HG03378 (cell line): ENCODE results near the gene WDR82.

Experiments
- ATAC-seq: cut with Tn5 transposase; IDR thresholded peaks from one replicate; pipeline ENCODE4 v1.9.1; 2021; ENCODE audit warnings: mild to moderate bottlenecking, moderate library complexity; ENCODE audit not compliant: unreplicated experiment

WDR82 gene

DNA sequence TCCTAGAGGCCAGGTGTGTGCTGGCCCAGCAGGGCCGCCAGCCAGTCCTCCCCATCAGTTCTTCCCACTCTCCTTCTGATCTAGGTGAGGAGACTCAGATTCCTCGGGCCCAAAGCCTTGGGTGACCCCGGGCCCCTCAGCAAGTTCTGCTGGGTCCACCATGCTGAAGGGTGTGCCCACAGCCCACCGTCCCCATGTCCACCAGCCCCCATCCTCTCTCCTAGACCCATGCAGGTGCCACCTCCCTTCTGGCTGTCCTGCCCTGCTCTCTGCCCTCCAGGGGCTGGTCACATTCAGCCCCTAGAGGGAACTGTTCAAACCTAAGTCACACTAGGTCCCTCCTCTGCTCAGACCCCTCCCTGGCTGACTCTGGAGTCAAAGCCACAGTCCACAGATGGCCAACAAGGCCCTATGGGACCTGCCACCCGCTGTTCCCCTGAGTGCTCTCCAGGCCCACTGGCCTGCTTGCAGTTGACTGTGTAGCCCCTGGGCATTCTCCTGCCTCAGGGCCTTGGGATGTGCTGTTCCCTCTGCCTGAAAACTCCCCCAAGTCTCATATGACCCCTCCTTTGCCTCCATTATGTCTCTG lies 52.1 kb downstream of the WDR82 start:
- no peak for ATAC-seq

DNA sequence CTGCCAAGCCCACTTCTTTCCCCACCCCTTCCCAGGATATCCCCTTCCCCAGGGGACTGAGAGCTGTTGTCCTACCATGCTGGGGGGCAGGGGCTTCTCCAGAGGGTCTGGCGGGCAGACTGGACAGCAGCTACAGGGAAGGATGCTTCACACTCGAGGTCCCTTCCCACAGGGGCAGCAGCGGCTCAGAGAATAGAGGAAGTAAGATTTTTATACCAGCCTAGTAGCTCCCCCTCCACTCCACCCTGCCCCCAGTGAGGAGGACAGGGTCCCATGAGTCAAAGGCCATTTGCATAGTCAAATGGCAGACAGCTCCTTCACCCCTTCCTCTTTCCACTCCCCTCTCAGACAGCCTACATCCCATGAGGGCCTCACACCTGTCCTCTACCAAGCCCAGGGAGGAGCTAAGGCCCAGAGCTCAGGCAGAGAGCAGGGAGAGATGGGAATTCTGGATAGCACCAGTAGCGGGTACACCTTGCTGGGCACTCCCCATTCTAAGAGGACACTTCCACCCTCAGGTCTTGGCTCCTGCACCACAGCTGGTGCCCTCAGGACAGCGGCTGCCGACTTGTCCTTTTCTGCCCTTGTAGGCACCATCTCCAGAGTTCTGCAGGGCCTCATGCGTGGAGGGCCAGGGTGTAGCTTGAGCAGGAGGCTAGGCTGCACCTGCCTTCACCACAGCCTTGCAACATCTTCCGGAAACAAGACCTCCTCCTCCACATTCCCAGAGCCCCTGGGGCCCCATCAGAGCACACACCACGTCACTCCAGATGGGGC lies 52.8 kb downstream of the WDR82 start, which contains the start of gene TLR9:
TSS of gene TLR9 (minus strand) at position 194 of the 777 bp plus-strand sequence. CDS start at position 78, 116 bp downstream.
- peak; percentile 78 for ATAC-seq

DNA sequence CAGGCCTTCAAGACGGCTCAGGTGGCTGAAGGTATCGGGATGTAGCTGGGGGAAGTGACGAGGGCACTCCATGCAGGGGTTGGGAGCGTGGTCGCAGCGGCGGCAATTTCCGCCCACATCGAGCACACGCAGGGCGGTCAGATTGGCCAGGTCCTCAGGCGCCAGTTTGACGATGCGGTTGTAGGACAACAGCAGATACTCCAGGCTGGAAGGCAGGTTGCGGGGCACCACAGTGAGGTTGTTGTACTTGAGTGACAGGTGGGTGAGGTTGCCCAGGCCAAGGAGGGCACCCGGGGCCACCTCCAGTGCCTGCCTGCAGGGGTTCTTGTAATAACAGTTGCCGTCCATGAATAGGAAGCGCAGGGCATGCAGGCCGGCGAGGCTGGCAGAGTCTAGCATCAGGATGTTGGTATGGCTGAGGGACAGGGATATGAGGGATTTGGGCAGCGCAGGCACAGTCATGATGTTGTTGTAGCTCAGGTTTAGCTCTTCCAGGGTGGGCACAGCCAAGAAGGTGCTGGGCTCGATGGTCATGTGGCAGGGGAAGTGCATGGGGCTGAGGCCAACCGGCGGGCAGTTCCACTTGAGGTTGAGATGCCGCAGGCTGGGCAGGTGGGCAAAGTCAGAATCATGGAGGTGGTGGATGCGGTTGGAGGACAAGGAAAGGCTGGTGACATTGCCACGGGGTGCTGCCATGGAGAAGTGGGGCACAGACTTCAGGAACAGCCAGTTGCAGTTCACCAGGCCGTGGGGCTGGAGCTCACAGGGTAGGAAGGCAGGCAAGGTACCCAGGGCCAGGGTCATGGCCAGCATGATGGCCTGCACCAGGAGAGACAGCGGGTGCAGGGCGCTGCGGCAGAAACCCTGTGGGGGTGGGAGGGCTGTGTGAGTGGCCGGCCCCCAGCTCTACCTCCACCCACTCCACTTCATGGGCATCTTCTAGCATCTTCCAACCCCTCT lies 54.7 kb downstream of the WDR82 start:
- ATAC-seq, result no peak

DNA sequence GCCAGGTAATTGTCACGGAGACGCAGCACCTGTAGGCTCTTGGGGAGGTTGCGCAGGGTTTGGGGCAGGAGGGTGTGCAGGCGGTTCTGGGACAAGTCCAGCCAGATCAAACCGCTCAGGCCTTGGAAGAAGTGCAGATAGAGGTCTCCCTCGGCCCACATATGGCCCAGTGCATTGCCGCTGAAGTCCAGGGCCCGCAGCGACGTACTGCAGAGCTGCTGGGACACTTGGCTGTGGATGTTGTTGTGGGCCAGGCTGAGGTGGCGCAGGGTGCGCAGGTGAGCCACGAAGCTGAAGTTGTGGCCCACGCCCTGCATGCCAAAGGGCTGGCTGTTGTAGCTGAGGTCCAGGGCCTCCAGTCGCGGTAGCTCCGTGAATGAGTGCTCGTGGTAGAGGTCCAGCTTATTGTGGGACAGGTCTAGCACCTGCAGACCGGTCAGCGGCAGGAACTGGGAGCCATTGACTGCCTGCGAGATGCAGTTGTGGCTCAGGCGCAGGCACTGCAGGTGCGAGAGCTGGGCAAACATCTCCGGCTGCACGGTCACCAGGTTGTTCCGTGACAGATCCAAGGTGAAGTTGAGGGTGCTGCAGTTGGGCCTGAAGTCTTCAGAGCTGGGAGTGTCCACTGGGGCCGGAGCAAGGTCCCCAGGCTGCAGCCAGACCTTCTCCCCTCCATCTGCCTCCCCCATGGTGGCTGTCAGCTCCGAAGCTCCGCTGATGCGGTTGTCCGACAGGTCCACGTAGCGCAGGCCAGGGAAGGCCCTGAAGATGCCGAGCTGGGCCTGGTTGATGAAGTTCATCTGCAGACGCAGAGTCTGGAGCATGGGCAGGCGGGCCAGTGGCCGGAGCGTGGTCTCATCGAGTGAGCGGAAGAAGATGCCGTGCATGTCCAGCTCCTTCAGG lies 55.9 kb downstream of the WDR82 start:
- no peak for ATAC-seq

DNA sequence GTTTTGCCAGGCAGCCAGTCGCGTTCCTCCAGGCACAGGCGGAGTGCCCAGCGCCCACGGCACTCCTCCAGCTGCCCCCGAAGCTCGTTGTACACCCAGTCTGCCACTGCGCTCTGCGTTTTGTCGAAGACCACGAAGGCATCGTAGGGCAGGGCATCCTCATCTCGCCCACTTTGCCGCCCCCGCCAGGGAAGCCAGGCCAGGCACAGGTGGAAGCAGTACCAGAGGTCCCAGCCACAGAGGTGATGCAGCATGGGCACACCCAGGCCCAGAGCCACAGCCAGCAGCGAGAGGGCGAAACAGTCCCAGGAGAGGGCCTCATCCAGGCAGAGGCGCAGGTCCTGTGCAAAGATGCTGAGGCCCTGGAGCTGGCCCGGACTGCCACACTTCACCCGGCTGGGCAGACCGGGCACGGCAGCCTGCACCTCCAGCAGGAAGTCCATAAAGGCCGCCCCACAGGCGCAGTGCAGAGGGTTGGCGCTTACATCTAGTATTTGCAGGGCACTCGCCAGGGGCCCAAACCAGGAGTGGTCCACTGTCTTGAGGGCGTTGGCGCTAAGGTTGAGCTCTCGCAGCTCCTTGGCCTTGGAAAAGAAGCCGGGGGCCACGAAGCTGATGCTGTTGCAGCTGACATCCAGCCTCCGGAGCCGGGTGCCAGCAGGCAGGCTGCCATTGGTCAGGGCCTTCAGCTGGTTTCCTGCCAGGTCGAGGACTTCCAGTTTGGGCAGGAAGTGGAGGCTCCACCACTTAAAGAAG lies 56.7 kb downstream of the WDR82 start:
- ATAC-seq, result no peak

DNA sequence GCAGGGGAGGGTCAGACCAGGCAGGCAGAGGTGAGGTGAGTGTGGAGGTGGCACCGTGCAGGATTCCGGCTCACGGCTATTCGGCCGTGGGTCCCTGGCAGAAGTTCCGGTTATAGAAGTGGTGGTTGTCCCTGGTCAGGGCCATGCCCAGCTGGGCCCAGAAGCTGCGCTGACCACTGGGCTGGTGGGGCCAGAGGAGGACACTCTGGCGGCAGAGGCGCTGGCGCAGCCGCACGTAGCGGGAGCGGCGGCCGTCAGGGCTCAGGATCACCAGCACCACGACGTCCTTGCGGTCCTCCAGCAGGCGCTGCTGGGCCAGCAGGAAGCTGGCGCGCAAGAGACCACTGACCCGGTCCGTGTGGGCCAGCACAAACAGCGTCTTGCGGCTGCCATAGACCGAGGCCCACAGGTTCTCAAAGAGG lies 57.3 kb downstream of the WDR82 start:
- no peak for ATAC-seq

DNA sequence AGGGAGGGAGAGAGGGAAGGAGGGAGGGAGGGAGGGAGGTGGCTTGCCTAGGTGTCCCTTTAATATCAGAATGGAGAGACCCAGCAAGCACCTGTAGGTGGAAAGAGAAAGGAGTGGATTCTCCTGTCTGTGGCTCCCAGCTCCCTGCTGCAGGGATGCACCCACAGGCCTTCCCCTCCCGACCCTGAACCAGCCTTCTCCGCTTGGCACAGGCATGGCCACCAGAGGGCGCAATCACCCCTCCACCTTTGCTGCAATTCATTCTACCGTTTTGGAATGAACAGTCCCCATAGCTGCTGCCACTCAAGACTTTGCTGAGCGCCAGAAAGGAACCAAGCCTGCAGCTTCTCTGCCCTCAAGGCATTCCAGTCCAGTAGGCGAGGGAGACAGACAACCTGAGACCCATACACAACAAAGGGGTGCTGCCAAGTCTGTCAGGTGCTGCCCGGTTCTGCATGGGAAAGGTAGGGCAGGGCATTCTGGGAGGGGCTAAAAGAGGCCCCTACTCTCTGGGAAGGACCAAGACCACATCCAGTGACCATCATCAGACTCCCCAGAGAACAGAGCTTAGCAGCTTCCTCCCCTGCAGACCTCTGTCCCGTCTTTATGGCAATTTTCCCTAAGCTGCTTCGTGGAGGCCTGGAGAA lies 57.9 kb downstream of the WDR82 start:
- peak; percentile 53 for ATAC-seq

DNA sequence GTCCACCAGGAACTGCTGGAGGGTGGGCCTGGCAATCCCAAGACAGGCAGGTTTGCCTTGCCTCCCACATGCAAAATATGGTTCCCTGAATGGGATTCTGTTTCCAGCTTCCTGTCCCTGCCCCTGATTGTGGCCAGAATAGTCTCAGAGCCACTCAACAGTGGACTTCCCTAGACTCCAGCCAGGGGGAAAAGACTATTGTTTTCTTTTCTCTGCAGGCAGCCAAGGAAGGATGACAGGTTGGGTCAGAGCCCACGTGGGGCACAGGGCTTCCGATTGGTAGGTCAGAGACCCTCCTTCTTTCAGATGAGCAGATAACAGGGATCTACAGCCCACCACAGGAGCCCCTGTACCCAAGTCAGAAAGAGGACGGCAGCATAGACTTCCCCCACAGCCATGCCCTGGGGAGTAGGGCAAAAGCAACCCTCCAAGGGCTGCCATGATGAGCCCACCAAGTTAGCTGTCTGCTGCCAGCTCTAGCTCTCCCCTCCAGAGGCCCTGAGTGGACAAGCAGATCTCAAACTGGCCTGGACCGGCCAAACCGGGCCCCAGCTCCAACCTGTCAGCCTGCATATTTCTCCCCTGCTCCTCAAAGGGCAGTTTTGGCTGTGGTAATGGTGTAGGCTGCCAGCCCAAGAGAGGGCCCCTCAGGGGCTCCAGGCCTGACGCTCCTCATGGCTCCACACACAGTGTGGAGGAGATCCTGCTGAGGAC lies 59.4 kb downstream of the WDR82 start:
- ATAC-seq, result no peak

DNA sequence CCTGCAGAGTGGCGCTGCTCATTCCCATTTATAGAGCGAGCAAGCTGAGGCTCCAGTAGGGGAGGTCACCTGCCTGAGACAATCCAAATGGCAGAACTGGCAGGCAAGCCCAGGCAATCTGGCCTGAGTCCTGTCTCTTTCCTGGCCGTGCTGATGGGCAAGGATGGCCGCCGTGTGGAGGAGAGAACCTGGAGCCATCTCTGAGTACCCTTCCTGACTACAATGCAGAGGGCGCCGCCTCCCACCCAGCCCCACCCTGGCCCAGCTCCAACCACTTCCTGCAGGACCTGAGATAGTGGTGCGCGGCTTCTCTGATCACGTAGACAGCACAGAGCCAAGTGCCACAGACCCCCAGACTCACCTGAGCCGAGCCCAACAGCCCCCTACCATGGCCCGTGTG lies 60.0 kb downstream of the WDR82 start:
- ATAC-seq, result no peak

DNA sequence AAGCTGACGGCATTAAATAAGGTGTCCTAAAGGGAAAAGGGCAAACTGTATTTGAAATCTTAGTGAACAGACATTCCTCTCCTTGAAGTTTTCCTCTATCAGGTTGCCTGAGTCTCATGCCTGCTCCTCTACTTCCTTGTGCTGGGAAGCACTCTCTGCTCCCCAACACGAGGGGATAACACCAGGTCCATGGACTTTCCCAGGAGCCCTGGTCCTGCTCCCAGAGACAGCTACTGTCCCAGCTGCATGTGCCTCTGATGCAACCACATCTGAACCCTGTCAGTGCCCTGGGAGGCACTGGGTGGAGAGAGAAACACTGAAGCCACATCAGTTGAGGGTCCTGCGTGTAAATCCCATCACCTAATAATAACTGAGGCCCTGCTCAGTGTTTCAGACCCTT lies 60.4 kb downstream of the WDR82 start:
- ATAC-seq, result no peak

DNA sequence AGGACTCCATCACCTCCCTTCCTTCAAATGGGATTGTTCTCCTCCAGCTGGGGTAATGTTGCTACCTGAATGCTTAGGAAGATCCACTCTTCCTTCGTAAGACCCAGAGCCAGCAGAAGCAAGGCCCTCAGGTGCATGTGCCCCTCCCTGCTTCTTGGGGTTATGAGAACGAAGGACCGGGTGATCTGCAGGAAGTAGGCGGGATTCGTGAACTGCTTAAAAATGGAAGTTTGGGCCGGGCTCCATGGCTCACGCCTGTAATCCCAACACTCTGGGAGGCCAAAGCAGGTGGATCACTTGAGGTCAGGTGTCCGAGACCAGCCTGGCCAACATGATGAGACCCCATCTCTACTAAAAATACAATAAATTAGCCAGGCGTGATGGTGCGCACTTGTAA lies 61.0 kb downstream of the WDR82 start:
- no peak for ATAC-seq

DNA sequence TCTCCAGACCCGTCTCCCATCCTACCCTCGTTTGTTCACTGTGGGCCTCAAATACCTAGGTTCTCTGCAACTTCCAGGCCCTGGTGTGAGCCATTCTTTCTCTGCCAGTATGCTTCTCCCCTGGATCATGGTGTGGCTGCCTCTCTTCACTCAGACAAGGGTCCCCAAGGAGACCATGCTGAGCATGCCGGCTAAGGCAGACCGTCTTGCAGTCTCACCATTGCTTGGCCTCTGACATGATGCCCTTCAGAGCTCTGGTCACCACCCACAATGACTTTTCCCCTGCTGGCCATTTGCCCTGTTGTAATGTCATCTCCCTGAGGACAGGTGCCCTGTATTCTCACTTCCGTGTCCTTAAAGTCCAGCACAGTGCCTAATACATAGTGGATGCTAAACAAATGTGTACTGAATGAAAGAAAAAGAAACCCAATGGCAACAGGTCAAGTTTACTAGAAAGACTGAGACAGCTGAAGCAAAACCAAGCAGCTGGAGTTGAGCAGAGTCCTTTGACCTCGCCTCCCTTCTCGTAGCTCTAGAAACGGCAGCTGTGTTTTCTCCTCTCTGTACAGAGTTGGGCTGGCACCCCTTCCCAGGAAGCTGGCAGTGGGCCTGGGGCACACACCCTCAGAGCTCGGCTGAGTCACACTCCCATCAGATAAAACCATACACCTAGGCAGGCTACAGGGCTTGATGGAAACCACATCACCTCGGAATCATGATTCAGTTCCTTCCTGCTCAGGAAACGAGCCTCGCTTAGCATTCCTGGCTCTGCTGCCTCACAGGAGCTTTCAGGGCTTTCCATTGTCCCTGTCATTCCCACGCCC lies 61.7 kb downstream of the WDR82 start:
- no peak for ATAC-seq

DNA sequence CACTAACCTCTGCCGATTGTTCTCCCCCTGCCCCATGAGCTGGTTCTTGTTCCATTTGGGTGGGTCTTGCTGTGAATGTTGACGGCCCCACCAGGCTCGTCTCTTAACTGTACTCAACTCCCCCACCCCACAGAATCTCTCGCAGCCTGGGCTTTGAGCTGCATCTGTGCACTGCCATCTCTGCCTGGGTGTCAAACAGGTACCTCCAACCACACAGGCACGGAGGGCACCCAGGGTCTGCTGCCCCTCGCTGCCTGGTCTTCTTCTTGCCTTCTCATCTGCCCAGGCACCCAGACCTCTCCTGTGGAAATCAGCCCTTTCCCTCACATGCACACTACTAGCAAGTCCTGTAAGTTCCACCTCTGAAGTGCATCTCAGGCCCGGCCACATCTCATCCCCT lies 63.1 kb downstream of the WDR82 start:
- no peak for ATAC-seq

DNA sequence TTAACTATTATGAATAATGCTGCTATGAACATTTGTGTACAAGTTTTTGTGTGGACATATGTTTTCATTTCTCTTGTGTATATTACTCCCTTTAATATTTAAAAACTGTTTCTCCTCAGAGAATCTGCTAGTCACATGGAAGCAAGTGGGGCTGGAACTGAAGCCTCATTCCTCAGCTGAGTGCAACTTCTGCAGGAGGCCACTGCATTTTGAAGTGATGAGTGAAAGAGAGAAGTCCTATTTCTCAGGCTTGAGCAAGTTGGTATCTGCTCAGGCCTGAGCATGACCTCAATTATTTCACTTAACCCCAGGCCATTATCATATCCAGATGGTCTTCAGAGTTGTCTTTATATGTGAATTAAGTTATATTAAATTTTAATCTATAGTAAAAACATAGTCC lies 64.5 kb downstream of the WDR82 start:
- no peak for ATAC-seq

DNA sequence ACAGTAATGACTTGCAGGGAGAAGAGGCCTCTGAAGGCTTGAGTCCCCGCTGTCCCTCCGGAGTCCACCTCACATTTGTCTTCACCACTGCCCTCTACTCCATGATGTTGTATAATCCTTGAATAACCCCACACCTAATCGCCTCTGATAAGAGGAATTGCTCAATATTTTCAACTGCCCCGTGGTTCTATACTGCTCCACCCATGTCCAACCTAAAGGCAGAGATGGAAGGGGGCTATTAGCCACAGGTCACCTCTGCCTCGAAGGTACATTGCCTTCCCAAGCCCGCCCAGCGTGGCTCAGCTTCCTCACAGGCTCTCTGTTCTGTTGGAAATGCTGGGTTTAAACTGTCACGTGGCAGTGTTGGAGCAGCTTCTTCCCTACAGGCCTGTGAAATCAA lies 65.4 kb downstream of the WDR82 start:
- no peak for ATAC-seq

DNA sequence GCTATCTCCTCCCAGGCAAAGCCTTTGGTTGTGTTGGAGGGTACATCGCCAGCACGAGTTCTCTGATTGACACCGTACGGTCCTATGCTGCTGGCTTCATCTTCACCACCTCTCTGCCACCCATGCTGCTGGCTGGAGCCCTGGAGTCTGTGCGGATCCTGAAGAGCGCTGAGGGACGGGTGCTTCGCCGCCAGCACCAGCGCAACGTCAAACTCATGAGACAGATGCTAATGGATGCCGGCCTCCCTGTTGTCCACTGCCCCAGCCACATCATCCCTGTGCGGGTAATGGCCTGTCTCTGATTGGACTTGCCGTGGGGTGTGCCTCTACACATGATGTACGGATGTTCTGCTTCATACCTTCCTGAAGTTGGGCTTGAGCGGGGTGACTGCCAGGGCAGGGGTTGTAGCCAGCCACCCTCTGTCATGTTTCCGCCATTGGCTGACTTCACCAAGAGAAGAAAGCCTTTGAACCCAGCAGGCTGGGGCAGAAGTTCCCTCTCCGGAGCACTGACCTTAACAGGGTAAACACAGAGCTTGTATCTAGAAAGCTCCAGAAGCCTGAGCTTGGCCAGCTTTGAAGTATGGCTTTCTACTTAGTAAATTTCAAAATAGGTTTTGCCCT lies 67.1 kb downstream of the WDR82 start:
- no peak for ATAC-seq

DNA sequence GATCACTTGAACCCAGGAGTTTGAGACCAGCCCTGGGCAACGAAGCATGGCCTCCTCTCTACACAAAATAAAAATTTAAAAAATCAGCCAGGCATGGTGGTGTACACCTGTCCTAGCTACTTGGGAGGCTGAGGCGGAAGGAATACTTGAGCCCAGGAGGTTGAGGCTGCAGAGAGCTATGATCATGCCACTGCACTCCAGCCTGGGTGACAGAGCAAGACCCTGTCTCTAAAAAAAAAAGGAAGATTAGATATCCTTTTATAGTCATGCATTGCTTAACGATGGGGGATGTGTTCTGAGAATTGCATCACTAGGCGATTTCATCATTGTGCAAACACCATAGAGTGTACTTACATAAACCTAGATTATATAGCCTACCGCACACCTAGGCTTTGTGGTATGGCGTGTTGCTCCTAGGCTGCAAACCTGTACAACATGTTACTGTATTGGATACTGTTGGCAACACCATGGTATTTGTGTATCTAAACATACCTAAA lies 67.9 kb downstream of the WDR82 start:
- no peak for ATAC-seq
